ENCODE data around the gene DZIP3. TPM values are rescaled to one million over a fixed set of nuclear protein-coding genes. Genes with fewer than 3 reads are reported as not detected.

The DZIP3 gene
- total RNA-seq, 3 donors from 2014 or later (not counting 1 experiment from before 2014, with no cell fraction given), result 12.0 to 24.8 (median 20.8) TPM

DNA sequence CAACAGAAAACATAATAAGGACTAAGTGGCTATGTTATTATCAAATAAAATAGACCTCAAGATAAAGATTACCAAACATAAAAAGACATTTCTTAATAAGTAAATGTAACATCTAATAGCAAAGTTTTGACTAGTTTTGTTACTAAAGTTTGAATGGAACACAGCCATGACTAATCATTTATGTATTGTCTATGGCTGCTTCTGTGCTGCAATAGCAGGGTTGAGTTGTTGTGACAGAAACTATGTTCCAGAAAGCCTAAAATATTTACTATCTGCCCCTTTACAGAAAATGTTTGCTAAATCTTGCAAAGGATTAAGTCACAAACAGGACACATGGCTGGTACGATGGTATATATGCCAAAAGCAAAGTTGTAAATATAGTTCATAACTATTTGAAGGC is 41.2 kb upstream of the DZIP3 start:
- intact Hi-C loops (cut with micrococcal nuclease), result no loop called here
- Histone ChIP-seq H3K9me3 (ENCODE audit: control insufficient read depth, insufficient read depth, low read length) (no peaks in the 10 kb centered on the region), H3K27ac (ENCODE audit: low read length) (no peak overlapping the region), H3K36me3 (ENCODE audit: control insufficient read depth, insufficient read depth, low read length) (peaks cover 2% of the 10 kb centered on the region), H3K4me1 (ENCODE audit: control insufficient read depth, insufficient read depth, low read length) (no peaks in the 10 kb centered on the region), H3K27me3 (ENCODE audit: control insufficient read depth, insufficient read depth, low read length) (no peaks in the 10 kb centered on the region), H3K4me3 (ENCODE audit: low read length) (no peak overlapping the region)
- Mint-ChIP-seq H3K27me3 (ENCODE audit: low read depth in 2 of 2) (no peaks in the 10 kb centered on the region), H3K4me3 (no peak overlapping the region), H3K36me3 (no peaks in the 10 kb centered on the region), H3K27ac (no peak overlapping the region), H3K4me1 (peaks cover 11 to 12% of the 10 kb centered on the region in 2 donors), H3K9me3 (no peaks in the 10 kb centered on the region)
- TF ChIP-seq, protein P1, sequence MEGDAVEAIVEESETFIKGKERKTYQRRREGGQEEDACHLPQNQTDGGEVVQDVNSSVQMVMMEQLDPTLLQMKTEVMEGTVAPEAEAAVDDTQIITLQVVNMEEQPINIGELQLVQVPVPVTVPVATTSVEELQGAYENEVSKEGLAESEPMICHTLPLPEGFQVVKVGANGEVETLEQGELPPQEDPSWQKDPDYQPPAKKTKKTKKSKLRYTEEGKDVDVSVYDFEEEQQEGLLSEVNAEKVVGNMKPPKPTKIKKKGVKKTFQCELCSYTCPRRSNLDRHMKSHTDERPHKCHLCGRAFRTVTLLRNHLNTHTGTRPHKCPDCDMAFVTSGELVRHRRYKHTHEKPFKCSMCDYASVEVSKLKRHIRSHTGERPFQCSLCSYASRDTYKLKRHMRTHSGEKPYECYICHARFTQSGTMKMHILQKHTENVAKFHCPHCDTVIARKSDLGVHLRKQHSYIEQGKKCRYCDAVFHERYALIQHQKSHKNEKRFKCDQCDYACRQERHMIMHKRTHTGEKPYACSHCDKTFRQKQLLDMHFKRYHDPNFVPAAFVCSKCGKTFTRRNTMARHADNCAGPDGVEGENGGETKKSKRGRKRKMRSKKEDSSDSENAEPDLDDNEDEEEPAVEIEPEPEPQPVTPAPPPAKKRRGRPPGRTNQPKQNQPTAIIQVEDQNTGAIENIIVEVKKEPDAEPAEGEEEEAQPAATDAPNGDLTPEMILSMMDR (IDR thresholded peaks at IDR 0.05), result no peak
- no peak for DNase-seq
- ATAC-seq, result no peak
- 90% methylated on average over 1 of the region's 1 CpG for WGBS (ENCODE audit: insufficient coverage)

DNA sequence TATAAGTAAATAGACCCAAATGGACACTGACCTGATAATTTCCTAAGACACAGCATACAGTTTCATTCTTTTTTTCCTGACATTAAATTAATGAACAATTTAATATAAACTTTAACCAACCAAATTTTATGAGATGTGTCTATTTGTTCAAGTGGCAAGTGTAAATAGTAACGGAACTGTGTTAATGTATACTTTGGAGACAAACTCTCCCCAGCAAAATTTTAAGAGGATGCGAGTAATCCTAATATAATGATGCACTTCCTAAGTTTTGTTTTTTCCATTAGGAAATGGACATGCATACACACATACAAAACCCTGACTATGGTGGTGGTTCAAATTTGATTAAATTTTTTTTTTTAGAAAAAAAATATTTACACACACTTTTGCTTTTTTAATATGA is 40.6 kb upstream of the DZIP3 start:
- Mint-ChIP-seq H3K4me1 (peaks cover 11 to 12% of the 10 kb centered on the region in 2 donors), H3K4me3 (no peak overlapping the region), H3K27ac (no peak overlapping the region), H3K27me3 (ENCODE audit: low read depth in 2 of 2) (no peaks in the 10 kb centered on the region), H3K36me3 (no peaks in the 10 kb centered on the region), H3K9me3 (no peaks in the 10 kb centered on the region)
- H3K9me3 ChIP-seq (ENCODE audit: control insufficient read depth, insufficient read depth, low read length), result no peaks in the 10 kb centered on the region
- no peaks in the 10 kb centered on the region for H3K4me1 ChIP-seq (ENCODE audit: control insufficient read depth, insufficient read depth, low read length)
- H3K27me3 ChIP-seq (ENCODE audit: control insufficient read depth, insufficient read depth, low read length), result no peaks in the 10 kb centered on the region
- H3K4me3 ChIP-seq (ENCODE audit: low read length), result no peak overlapping the region
- H3K27ac ChIP-seq (ENCODE audit: low read length), result no peak overlapping the region
- WGBS (ENCODE audit: insufficient coverage), result no CpG with 5 or more reads among the region's 2 CpGs
- DNase-seq (no peak), ATAC-seq (no peak)
- TF ChIP-seq, protein P1 (IDR thresholded peaks at IDR 0.05), result no peak
- H3K36me3 ChIP-seq (ENCODE audit: control insufficient read depth, insufficient read depth, low read length), result peaks cover 2% of the 10 kb centered on the region
- intact Hi-C loops (cut with micrococcal nuclease), result no loop called here

DNA sequence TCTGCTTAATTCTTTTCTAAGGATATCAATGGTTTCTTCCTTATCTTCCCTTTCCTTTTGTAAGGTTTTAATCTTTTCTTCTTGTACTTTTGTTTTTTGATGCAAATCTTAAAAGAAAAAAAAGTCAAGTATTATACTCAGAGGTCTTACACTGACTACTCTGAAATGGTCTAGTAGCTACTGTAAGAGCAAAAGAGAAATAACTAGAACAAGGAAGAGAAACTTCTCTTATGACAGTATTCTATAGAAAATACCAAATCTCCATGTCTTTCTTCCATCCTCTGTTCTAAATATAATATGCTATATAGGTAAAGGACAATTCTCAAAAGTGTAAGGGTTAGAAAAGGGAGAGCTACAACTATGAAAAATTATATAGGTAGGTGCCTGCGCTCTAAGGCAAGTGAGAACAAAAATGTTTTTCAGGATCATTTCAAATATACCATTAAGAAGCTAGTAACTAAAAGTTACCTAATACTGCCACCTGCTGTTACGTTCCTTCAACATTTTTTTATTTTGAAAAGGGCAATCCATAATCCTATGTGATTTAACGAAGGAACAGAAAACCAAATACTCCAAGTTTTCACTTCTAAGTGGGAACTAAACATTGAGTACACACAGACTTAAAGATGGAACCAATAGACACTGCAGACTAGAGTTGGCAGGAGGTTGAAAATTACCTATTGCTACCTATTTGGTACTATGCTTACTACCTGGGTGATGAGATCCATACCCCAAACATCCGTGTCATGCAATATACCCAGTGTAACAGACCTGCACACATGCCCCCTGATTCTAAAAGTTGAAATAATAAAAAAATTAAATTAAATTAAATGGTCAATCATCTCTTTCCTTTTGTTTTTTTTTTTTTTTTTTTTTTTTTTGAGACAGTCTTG is 37.0 kb upstream of the DZIP3 start:
- Histone ChIP-seq H3K4me1 (ENCODE audit: control insufficient read depth, insufficient read depth, low read length) (no peaks in the 10 kb centered on the region), H3K27me3 (ENCODE audit: control insufficient read depth, insufficient read depth, low read length) (no peaks in the 10 kb centered on the region), H3K9me3 (ENCODE audit: control insufficient read depth, insufficient read depth, low read length) (no peaks in the 10 kb centered on the region), H3K27ac (ENCODE audit: low read length) (no peak overlapping the region), H3K4me3 (ENCODE audit: low read length) (no peak overlapping the region), H3K36me3 (ENCODE audit: control insufficient read depth, insufficient read depth, low read length) (peaks cover 2% of the 10 kb centered on the region)
- ATAC-seq (peak in 2 of 3 donors; percentile 50 to 56), DNase-seq (peak in 1 of 2 donors; percentile 68)
- no peaks in the 10 kb centered on the region for H3K9me3 Mint-ChIP-seq
- H3K4me1 Mint-ChIP-seq, result no peaks in the 10 kb centered on the region
- intact Hi-C loops (cut with micrococcal nuclease), result loop anchor here (1.0 kb wide), 1 partner anchor 63 kb away; no protein-coding TSS in a partner anchor
- H3K27me3 Mint-ChIP-seq (ENCODE audit: low read depth in 2 of 2), result no peaks in the 10 kb centered on the region
- H3K4me3 Mint-ChIP-seq, result no peak overlapping the region
- H3K36me3 Mint-ChIP-seq, result no peaks in the 10 kb centered on the region
- no peak overlapping the region for H3K27ac Mint-ChIP-seq
- WGBS (ENCODE audit: insufficient coverage), result 69% methylated on average over 4 of the region's 4 CpGs
- TF ChIP-seq, protein P1 (IDR thresholded peaks at IDR 0.05), result peak; percentile 55

Measured in natural killer cell (primary cell).